Ishikawa (cell line): ENCODE measurements around the gene FAM20C.

Source experiments
- CREB1 ChIP-seq: IDR thresholded peaks from 2 replicates; pipeline ENCODE4 v1.6.1; 2012; ENCODE audit warnings: low read depth
- EP300 ChIP-seq: IDR thresholded peaks from 2 replicates; pipeline ENCODE4 v1.6.1; 2012; ENCODE audit warnings: borderline replicate concordance
- FOXM1 ChIP-seq: IDR thresholded peaks from 2 replicates; pipeline ENCODE4 v1.6.1; 2012; ENCODE audit warnings: low read depth, borderline replicate concordance
- RAD21 ChIP-seq: IDR thresholded peaks from 2 replicates; pipeline ENCODE4 v1.6.1; 2012; ENCODE audit warnings: low read depth
- TAF1 ChIP-seq: IDR thresholded peaks from 2 replicates; pipeline ENCODE4 v1.6.1; 2012; ENCODE audit warnings: low read depth, mild to moderate bottlenecking
- YY1 ChIP-seq: IDR thresholded peaks from 2 replicates; pipeline ENCODE4 v1.6.1; 2012; ENCODE audit warnings: low read depth
- ZBTB7A ChIP-seq: IDR thresholded peaks from 2 replicates; pipeline ENCODE4 v1.6.1; 2012; ENCODE audit warnings: low read depth
- TF ChIP-seq, protein P1 (sequence below): IDR thresholded peaks from 2 replicates; pipeline ENCODE4 v1.6.1; 2012; ENCODE audit warnings: low read depth, mild to moderate bottlenecking
- TF ChIP-seq, protein P2 (sequence below): IDR thresholded peaks from 2 replicates; pipeline ENCODE4 v1.6.1; 2012

GRCh38 chr7:175955-176354 is 16.4 kb upstream of the FAM20C start:
- no peak for TF ChIP-seq RAD21
- TF ChIP-seq, protein P1, sequence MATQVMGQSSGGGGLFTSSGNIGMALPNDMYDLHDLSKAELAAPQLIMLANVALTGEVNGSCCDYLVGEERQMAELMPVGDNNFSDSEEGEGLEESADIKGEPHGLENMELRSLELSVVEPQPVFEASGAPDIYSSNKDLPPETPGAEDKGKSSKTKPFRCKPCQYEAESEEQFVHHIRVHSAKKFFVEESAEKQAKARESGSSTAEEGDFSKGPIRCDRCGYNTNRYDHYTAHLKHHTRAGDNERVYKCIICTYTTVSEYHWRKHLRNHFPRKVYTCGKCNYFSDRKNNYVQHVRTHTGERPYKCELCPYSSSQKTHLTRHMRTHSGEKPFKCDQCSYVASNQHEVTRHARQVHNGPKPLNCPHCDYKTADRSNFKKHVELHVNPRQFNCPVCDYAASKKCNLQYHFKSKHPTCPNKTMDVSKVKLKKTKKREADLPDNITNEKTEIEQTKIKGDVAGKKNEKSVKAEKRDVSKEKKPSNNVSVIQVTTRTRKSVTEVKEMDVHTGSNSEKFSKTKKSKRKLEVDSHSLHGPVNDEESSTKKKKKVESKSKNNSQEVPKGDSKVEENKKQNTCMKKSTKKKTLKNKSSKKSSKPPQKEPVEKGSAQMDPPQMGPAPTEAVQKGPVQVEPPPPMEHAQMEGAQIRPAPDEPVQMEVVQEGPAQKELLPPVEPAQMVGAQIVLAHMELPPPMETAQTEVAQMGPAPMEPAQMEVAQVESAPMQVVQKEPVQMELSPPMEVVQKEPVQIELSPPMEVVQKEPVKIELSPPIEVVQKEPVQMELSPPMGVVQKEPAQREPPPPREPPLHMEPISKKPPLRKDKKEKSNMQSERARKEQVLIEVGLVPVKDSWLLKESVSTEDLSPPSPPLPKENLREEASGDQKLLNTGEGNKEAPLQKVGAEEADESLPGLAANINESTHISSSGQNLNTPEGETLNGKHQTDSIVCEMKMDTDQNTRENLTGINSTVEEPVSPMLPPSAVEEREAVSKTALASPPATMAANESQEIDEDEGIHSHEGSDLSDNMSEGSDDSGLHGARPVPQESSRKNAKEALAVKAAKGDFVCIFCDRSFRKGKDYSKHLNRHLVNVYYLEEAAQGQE: no peak
- no peak for TF ChIP-seq TAF1
- no peak for TF ChIP-seq CREB1
- TF ChIP-seq EP300: no peak
- no peak for TF ChIP-seq YY1
- TF ChIP-seq ZBTB7A: no peak
- no peak for TF ChIP-seq FOXM1
- TF ChIP-seq, protein P2, sequence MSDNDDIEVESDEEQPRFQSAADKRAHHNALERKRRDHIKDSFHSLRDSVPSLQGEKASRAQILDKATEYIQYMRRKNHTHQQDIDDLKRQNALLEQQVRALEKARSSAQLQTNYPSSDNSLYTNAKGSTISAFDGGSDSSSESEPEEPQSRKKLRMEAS: no peak
